Neutrophil (primary cell): Measurements from ENCODE around the gene DCANP1.

ENCODE experiments used
- H3K27ac ChIP-seq: fragments of 200-600 bp; sonication (generic); 2 replicates; pipeline ENCODE4 v1.5.1; 2016; ENCODE audit warnings: mild to moderate bottlenecking, moderate library complexity
- H3K27me3 ChIP-seq: fragments of 200-600 bp; sonication (generic); 2 replicates; pipeline ENCODE4 v1.6.0; 2016; ENCODE audit warnings: mild to moderate bottlenecking
- H3K36me3 ChIP-seq: fragments of 200-600 bp; sonication (generic); 2 replicates; pipeline ENCODE4 v1.5.1; 2017
- H3K4me1 ChIP-seq, 2 experiments: fragments of 200-600 bp in 1 of 2; sonication (generic) in 1 of 2; 1 replicate in 1 of 2; 2 replicates in 1 of 2; pipeline versions ENCODE4 v1.5.1 to v1.6.1; 2013 to 2016; ENCODE audit warnings: low read depth in 1 of 2, low read length in 1 of 2, mild to moderate bottlenecking in 1 of 2, moderate library complexity in 1 of 2; ENCODE audit not compliant: control insufficient read depth in 1 of 2, insufficient read depth in 1 of 2
- H3K4me3 ChIP-seq, 2 experiments: fragments of 200-600 bp in 1 of 2; sonication (generic) in 1 of 2; 1 replicate in 1 of 2; 2 replicates in 1 of 2; pipeline ENCODE4 v1.5.1; 2013 to 2016; ENCODE audit warnings: low read depth in 1 of 2, low read length in 1 of 2, mild to moderate bottlenecking in 1 of 2, moderate library complexity in 1 of 2
- H3K9me3 ChIP-seq: fragments of 200-600 bp; sonication (generic); 2 replicates; pipeline ENCODE4 v1.5.1; 2016
- TF ChIP-seq, protein P1 (sequence below): fragments of 200-600 bp; sonication (generic); IDR thresholded peaks from 2 replicates; pipeline ENCODE4 v1.5.1; 2016; ENCODE audit warnings: antibody characterized with exemption

The DCANP1 gene

DNA sequence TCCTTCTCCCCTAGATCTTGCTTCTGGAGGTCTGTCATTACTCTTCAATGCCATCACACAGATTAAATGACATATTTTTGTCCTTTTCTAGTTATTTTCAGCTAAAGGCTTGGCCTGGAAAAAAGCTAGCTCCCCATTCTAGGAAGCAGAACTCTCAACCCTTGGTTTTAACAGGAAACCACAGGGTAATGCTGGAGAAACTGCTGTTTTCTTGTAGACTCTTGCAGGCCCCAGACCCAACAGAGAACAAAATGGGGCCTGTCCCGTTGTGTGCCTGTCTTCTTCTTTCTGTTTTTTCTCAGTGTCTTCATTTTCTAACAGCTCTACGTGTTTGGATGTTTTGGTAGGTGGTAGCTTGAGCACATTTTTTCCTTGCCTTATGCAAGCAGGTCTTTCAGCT lies 21.5 kb downstream of the DCANP1 start:
- H3K4me3 ChIP-seq: no peak overlapping the region
- H3K27ac ChIP-seq: peak overlapping the region; percentile 79

DNA sequence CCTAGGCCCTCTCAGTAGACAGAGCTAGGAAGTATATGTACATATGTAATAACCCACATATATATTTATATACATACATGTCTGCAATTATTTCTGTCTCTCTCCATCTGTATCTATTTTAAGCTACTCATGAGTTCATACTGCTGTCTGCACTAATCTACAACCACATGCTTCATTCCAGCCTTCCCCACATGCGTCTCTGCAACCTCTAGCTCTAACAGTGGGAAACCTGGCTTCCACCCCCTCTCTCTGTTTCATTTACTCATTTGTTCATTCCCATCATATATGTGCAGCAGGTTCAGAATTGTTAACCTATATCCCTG lies 23.3 kb downstream of the DCANP1 start:
- Histone ChIP-seq H3K9me3 (no peaks in the 10 kb centered on the region), H3K4me1 (peaks cover 45 to 47% of the 10 kb centered on the region in 2 experiments), H3K36me3 (no peaks in the 10 kb centered on the region), H3K27me3 (no peaks in the 10 kb centered on the region), H3K27ac (peak overlapping the region; percentile 72), H3K4me3 (no peak overlapping the region)
- TF ChIP-seq, protein P1, sequence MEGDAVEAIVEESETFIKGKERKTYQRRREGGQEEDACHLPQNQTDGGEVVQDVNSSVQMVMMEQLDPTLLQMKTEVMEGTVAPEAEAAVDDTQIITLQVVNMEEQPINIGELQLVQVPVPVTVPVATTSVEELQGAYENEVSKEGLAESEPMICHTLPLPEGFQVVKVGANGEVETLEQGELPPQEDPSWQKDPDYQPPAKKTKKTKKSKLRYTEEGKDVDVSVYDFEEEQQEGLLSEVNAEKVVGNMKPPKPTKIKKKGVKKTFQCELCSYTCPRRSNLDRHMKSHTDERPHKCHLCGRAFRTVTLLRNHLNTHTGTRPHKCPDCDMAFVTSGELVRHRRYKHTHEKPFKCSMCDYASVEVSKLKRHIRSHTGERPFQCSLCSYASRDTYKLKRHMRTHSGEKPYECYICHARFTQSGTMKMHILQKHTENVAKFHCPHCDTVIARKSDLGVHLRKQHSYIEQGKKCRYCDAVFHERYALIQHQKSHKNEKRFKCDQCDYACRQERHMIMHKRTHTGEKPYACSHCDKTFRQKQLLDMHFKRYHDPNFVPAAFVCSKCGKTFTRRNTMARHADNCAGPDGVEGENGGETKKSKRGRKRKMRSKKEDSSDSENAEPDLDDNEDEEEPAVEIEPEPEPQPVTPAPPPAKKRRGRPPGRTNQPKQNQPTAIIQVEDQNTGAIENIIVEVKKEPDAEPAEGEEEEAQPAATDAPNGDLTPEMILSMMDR: no peak

More for the DNA sequence above, 21.5 kb downstream of the DCANP1 start:
- H3K27me3 ChIP-seq: no peaks in the 10 kb centered on the region
- peaks cover 45 to 47% of the 10 kb centered on the region in 2 experiments for H3K4me1 ChIP-seq
- TF ChIP-seq, protein P1: no peak
- no peaks in the 10 kb centered on the region for H3K36me3 ChIP-seq
- H3K9me3 ChIP-seq: no peaks in the 10 kb centered on the region

DNA sequence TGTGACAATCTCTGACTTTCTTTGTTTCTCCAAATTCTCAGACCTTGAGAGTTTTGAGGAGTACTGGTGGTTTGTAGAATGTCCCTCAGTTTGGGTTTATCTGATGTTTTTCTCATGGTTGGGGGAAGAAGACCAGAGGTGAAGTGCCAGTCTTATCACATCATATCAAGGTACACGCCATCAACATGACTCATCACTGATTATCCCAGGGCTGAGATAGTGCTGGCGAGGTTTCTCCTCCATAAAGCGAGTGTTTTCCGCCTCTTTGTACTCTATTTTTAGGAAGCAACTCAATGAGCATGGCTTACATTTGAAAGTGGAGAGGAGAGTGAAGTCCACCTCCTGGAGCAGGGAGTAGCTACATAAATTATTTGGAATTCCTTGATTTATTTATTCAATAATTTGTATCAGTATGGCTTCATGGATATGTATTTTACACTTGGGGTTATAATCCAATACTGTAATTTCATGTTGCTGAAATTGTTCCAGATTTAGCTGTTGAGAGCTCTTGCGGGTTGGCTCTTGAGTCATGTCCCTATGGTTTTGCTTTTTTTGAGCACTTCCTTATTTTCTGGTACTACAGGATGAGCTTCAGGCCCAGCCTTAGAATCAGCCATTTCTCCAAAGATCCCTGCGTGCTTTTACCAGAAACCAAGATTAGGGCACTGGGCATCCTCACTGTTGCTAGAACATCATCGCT lies 23.9 kb downstream of the DCANP1 start:
- Histone ChIP-seq H3K9me3 (no peaks in the 10 kb centered on the region), H3K4me3 (no peak overlapping the region)

DNA sequence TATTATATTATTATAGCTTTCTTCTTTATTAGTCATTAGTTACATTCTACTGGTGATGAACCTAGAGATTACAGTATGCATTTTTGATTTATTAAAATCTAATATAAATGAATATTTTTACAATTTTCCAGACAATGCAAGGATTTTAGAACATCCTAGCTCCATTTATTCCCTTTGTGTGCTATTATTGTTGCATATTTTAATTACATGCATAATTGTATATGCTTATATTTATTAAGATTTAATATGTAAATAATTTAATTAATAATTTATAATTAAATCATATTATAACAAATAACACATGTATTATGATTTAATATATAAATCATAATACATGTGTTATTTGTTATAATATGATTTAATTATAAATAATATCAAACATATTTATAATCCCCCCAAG lies 24.7 kb downstream of the DCANP1 start:
- Histone ChIP-seq H3K4me3 (no peak overlapping the region), H3K27ac (no peak overlapping the region), H3K36me3 (no peaks in the 10 kb centered on the region), H3K9me3 (no peaks in the 10 kb centered on the region), H3K27me3 (no peaks in the 10 kb centered on the region), H3K4me1 (peaks cover 45 to 47% of the 10 kb centered on the region in 2 experiments)
- TF ChIP-seq, protein P1: no peak

More for the DNA sequence above, 23.9 kb downstream of the DCANP1 start:
- H3K36me3 ChIP-seq: no peaks in the 10 kb centered on the region
- TF ChIP-seq, protein P1: no peak
- H3K27ac ChIP-seq: peak overlapping the region; percentile 72
- no peaks in the 10 kb centered on the region for H3K27me3 ChIP-seq
- H3K4me1 ChIP-seq: peaks cover 45 to 47% of the 10 kb centered on the region in 2 experiments

DNA sequence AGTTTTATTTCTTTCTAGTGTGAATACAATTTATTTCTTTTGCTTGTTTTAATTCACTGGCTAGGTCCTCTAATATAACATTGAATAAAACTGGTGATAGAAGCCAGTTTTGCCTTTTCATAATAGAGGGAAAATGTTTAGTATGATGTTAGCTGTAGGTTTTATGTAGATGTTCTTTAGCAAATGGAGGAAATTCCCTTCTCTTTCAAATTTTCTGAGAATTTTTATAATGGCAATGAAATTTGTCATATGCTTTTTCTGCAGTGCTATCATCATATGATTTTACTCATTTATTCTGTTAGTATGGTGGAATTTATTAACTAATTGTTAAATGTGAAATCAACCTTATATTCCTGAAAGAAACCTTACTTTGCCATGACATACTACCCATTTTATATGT lies 30.1 kb downstream of the DCANP1 start:
- TF ChIP-seq, protein P1: no peak
- Histone ChIP-seq H3K9me3 (no peaks in the 10 kb centered on the region), H3K4me3 (no peak overlapping the region), H3K27ac (no peak overlapping the region), H3K27me3 (no peaks in the 10 kb centered on the region), H3K4me1 (no peaks in the 10 kb centered on the region), H3K36me3 (no peaks in the 10 kb centered on the region)
